ENCODE measurements around the gene SYP.

The SYP gene

DNA sequence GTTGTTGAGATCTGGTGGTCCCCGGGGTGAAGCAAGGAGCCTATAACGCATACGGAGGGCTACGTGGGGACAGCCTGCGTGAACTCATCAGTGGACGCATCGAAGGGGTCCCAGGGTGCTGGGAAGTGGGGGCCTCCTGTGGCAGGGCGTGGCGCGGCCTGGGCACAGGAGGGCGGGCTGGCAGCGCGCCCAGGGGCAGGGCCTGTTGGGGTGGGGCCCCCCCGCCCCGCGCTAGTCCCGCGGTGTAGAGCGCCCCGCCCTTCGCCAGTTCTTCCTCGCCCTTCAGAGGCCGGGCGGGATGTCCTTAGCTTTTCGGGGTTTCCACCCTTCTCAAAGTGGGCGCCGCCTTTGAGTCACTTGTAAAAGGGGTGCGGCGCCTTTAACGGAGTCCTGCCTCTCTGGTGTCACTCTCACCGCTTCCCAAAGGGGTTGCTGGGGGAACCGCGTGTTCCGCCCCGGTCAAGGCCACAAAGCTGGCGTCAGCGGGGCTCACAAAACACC lies 27.7 kb downstream of the SYP start:
- TF ChIP-seq, protein P1, sequence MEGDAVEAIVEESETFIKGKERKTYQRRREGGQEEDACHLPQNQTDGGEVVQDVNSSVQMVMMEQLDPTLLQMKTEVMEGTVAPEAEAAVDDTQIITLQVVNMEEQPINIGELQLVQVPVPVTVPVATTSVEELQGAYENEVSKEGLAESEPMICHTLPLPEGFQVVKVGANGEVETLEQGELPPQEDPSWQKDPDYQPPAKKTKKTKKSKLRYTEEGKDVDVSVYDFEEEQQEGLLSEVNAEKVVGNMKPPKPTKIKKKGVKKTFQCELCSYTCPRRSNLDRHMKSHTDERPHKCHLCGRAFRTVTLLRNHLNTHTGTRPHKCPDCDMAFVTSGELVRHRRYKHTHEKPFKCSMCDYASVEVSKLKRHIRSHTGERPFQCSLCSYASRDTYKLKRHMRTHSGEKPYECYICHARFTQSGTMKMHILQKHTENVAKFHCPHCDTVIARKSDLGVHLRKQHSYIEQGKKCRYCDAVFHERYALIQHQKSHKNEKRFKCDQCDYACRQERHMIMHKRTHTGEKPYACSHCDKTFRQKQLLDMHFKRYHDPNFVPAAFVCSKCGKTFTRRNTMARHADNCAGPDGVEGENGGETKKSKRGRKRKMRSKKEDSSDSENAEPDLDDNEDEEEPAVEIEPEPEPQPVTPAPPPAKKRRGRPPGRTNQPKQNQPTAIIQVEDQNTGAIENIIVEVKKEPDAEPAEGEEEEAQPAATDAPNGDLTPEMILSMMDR (IDR thresholded peaks at IDR 0.05; ENCODE audit: control insufficient read depth, extremely low read depth, insufficient read depth), result no peak
- DNase-seq (ENCODE audit: low read depth), result no peak
- H3K4me3 ChIP-seq (ENCODE audit: low read depth, low read length), result peak overlapping the region; percentile 51

DNA sequence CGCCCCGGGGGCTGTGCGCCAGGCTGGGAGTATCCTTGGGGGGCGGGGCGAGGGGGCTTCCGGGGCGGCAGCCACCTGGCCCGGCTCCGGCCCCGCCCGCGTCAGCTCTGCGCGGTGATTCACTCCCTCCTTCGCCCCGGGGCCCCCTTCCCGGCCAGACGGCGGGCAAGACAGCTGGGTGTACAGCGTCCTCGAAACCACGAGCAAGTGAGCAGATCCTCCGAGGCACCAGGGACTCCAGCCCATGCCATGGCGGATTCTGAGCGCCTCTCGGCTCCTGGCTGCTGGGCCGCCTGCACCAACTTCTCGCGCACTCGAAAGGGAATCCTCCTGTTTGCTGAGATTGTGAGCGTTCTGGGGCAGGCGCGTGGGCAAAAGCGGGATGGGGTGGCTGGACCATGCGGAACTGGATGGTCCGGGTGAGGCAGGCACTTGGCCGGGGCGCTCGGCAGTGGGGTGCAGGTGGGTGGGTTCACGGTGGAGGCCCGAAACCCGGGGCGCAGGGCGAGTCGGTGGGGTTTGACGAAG lies 28.2 kb downstream of the SYP start, which contains the start of gene PLP2:
PLP2 (plus strand) TSS at position 147 of the 528 bp plus-strand sequence; CDS start at position 250, 103 bp downstream.
- H3K4me3 ChIP-seq (ENCODE audit: low read depth, low read length), result peak within 1 kb of the TSS; percentile 51
- no peak for DNase-seq (ENCODE audit: low read depth)

DNA sequence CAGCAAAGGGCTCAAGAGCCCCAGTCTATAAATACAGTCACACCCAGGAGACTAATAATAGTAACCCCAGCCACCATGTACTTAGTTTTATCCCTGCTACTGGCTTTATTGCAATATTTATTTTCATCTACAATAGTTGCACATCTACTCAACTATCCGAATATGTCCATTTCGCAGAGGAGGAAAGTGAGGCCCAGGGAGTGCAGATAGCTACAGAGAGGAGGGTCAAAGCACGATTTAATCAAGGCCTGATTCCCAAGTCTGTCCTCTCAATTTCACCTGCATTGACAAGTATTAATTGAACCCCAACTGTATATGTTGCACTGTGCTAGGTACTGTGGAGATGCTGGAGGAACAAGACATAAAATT lies 32.3 kb downstream of the SYP start:
- TF ChIP-seq, protein P1 (IDR thresholded peaks at IDR 0.05; ENCODE audit: control insufficient read depth, extremely low read depth, insufficient read depth), result no peak
- DNase-seq (ENCODE audit: low read depth), result no peak
- H3K4me3 ChIP-seq (ENCODE audit: low read depth, low read length), result no peak overlapping the region

More for the DNA sequence above, 28.2 kb downstream of the SYP start, which contains the start of gene PLP2:
- TF ChIP-seq, protein P1 (IDR thresholded peaks at IDR 0.05; ENCODE audit: control insufficient read depth, extremely low read depth, insufficient read depth), result no peak

DNA sequence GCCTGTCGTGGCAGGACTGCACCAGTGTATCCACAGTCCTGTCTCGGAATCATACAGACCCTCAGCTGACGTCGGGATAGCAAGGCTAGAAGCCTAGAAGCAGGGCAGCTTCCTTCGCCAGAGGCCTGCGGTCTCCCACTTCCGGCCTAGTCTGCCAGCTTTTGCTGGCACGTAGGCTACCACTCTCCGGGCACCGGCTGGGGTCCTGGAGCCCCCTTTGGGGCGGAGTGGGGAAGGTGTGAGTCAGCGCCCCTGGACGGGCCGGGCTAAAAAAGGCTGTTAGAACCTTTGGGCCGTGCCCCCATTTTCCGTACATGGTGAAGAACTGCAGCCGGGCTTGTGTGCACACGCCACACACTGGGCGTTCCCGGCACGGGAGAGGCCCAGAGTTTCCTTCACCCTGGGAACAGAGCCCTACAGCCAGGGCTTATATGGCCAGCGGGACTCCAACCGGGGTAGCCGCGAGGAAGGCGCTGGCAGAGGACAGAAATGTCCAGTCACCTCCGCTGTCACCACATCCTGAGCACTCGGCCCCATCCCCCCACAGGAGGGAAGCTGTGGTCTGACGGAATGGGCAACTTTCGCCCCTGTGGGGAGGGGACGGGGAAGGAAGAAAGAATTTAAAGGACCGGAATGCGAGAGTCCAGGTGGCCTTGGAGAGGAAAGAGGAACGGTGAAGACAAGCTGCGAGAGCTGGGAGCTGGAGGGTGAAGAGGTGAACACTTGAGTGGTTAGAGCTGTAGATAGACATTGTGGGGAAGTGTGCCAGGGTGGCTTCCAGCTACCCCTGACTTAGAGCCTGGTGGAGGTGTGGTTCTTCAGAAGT lies 32.9 kb downstream of the SYP start:
- no peak overlapping the region for H3K4me3 ChIP-seq (ENCODE audit: low read depth, low read length)
- TF ChIP-seq, protein P1 (IDR thresholded peaks at IDR 0.05; ENCODE audit: control insufficient read depth, extremely low read depth, insufficient read depth), result no peak
- DNase-seq (ENCODE audit: low read depth), result no peak

DNA sequence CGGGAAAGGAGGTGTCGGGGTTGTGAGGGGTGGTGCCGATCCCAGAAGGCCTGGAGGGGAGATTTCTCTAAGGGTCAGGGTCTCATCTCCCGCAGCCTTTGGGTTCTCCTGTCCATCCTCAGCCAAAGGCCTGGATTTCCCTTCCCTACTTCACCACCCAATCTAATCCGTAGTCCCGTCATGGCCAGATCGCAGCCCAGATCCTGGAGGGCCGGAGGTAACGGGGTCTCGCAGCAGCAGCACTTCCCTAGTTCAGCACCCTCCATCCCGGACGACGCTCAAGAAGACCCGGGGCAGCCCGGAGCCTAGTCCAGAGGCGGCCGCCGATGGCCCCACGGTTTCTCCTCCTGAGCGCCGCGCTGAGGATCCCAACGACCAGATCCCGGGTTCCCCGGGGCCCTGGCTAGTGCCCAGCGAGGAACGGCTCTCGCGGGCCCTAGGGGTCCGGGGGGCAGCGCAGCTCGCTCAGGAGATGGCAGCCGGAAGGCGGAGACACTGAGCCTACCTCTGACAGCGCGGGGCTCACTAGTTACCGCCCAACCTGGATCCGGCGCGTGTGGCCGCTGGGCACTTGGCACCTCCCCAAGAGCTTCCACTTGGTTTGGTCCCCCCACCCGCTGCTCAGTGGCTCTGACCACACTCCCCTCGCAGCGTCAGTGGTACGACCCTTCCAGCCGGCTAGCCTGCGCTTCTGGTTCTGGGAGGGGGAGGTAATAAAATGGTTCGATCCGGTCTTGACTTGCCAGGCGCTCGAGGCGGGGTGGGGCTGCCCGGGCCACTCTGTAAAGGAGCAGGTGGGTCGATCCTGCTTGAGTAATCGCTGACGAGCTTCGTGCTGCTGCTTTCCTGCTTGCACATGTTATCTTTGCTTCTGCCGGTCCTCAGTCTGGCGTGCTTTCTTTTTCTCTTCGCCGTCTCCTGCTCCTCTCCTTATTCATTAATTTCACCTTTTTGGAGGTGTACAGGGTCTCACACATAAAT lies 33.8 kb downstream of the SYP start:
- no peak overlapping the region for H3K4me3 ChIP-seq (ENCODE audit: low read depth, low read length)
- TF ChIP-seq, protein P1 (IDR thresholded peaks at IDR 0.05; ENCODE audit: control insufficient read depth, extremely low read depth, insufficient read depth), result no peak

DNA sequence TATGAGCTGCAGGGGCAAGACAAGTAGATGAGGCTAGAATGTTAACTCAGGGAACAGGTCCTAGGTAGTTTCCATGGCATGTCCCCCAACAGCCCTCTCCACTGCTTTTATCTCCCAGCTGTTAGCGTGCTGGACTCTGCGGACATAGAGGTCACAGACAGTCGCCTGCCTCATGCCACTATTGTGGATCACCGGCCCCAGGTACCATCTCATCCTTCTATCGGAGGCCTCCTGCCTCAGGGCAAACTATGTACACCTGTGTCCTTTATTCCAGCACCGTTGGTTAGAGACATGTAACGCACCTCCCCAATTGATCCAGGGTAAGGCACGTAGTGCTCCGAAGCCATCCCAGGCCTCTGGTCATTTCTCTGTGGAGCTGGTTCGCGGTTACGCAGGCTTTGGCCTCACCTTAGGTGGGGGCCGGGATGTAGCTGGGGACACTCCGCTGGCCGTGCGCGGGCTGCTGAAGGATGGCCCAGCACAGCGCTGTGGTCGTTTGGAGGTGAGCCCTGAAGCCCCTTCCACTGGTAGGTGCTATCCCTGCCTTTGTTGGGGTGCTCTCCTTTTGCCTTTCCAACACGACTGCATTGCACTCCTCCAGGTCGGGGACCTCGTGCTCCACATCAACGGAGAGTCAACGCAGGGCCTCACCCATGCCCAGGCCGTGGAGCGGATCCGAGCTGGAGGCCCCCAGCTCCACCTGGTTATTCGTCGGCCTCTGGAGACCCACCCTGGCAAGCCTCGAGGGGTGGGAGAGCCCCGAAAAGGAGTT lies 35.2 kb downstream of the SYP start:
- H3K4me3 ChIP-seq (ENCODE audit: low read depth, low read length), result no peak overlapping the region
- no peak for DNase-seq (ENCODE audit: low read depth)
- TF ChIP-seq, protein P1 (IDR thresholded peaks at IDR 0.05; ENCODE audit: control insufficient read depth, extremely low read depth, insufficient read depth), result no peak

More for the DNA sequence above, 33.8 kb downstream of the SYP start:
- DNase-seq (ENCODE audit: low read depth), result no peak
